K562 (cell line): Measurements from ENCODE around the gene GRAMD1B. TPM values are rescaled to one million over a fixed set of nuclear protein-coding genes. Genes with fewer than 3 reads are reported as not detected.

ENCODE experiments used
- ATF6 ChIP-seq: sonication (generic); formaldehyde crosslinking; IDR thresholded peaks from 2 replicates; pipeline ENCODE4 v1.4.0; 2020; ENCODE audit warnings: mild to moderate bottlenecking, missing genetic modification reagents
- HEY1 ChIP-seq: fragments of 250-450 bp; sonication (Bioruptor Pico); IDR thresholded peaks from 2 replicates; pipeline ENCODE4 v1.5.0; 2020; ENCODE audit warnings: mild to moderate bottlenecking, moderate library complexity, borderline replicate concordance
- HINFP ChIP-seq: fragments of 450-650 bp; conservative IDR thresholded peaks from 2 replicates; pipeline ENCODE4 v1.6.1; 2016; ENCODE audit warnings: missing genetic modification characterization, low read depth, mild to moderate bottlenecking, control low read depth, missing compliant biosample characterization
- JUNB ChIP-seq: fragments of 450-650 bp; formaldehyde crosslinking; conservative IDR thresholded peaks from 2 replicates; pipeline ENCODE4 v1.4.0; 2020; ENCODE audit warnings: mild to moderate bottlenecking
- THRB ChIP-seq: fragments of 450-650 bp; formaldehyde crosslinking; conservative IDR thresholded peaks from 2 replicates; pipeline ENCODE4 v1.4.0; 2022; ENCODE audit warnings: mild to moderate bottlenecking, missing genetic modification characterization
- ZKSCAN3 ChIP-seq: fragments of 250-450 bp; sonication (Bioruptor Pico); IDR thresholded peaks from 2 replicates; pipeline ENCODE4 v1.4.0; 2020
- ZNF324 ChIP-seq: fragments of 250-450 bp; sonication (Bioruptor Pico); IDR thresholded peaks from 2 replicates; pipeline ENCODE4 v1.4.0; 2020; ENCODE audit warnings: mild to moderate bottlenecking
- polyA plus RNA-seq, 8 experiments: library from polyadenylated mRNA; depleted of rRNA in 4 of 8; stranded (reverse) in 5 of 8; unstranded in 3 of 8; fragments of >200 nt; fragmentation: Nextera tagmentation in 2 of 8; fragmentation: Illumina TruSeq in 1 of 8; extraction: Ambion mirVana in 2 of 8; extraction: Trizol in 1 of 8; gene quantifications; 2 replicates each; pipeline versions ENCODE4 v1.2.1 to v1.2.3, GENCODE V29; 2011 to 2014; ENCODE audit warnings: inconsistent platforms in 1 of 8, missing spikeins in 1 of 8
- total RNA-seq, 7 experiments: library from RNA; depleted of rRNA in 6 of 7; stranded (reverse); fragments of >200 nt in 6 of 7; fragmentation: Illumina TruSeq in 2 of 7; extraction: Trizol in 2 of 7; gene quantifications; 2 replicates each; pipeline versions ENCODE4 v1.2.1 to v1.2.3, GENCODE V29; 2011 to 2021; ENCODE audit warnings: low replicate concordance in 1 of 7

GRAMD1B gene
- total and polyA plus RNA-seq, 9 of the 15 experiments (the other 6 are each of a cell fraction or from before 2014, with no cell fraction given): 0.31 TPM; not detected in 8

GRCh38 chr11:123653483-123653826 lies 223.4 kb downstream of the GRAMD1B start (continued):
- TF ChIP-seq JUNB (CRISPR knock-in tag) (no peak), ATF6 (CRISPR knock-in tag) (no peak), ZNF324 (CRISPR knock-in tag) (no peak), ZKSCAN3 (CRISPR knock-in tag) (no peak), HINFP (tag) (no peak), THRB (CRISPR knock-in tag) (no peak), HEY1 (no peak)
